Loucy (cell line): ENCODE measurements around the gene DSCAM.
"Not testable (repeated sequence)": the region's sequence is repeated elsewhere in the genome, so short reads cannot be mapped to it uniquely, and the experiment has no call there.

Experiments
- H2AFZ ChIP-seq: fragments of 200-600 bp; sonication (generic); 2 replicates; pipeline ENCODE4 v1.6.0; 2016; ENCODE audit warnings: antibody characterized with exemption, mild to moderate bottlenecking, low read length, moderate library complexity
- H3F3A ChIP-seq: fragments of 200-600 bp; 2 replicates; pipeline ENCODE4 v1.6.0; 2016; ENCODE audit warnings: antibody characterized with exemption, low read depth, mild to moderate bottlenecking
- H3K27me3 ChIP-seq: fragments of 200-600 bp; sonication (generic); 2 replicates; pipeline ENCODE4 v1.6.1; 2014; ENCODE audit warnings: low read length, mild to moderate bottlenecking; ENCODE audit not compliant: insufficient read depth, poor library complexity, severe bottlenecking
- H3K36me3 ChIP-seq: fragments of 200-600 bp; sonication (generic); 2 replicates; pipeline ENCODE4 v1.6.1; 2016; ENCODE audit warnings: low read length; ENCODE audit not compliant: insufficient read depth
- H3K4me1 ChIP-seq: fragments of 200-600 bp; sonication (generic); 2 replicates; pipeline ENCODE4 v1.5.1; 2014; ENCODE audit warnings: low read length, mild to moderate bottlenecking; ENCODE audit not compliant: insufficient read depth, poor library complexity, severe bottlenecking
- H3K4me2 ChIP-seq: fragments of 200-600 bp; sonication (generic); 2 replicates; pipeline ENCODE4 v1.6.0; 2014; ENCODE audit warnings: antibody characterized with exemption, low read length, low read depth, mild to moderate bottlenecking; ENCODE audit not compliant: poor library complexity, severe bottlenecking
- H3K4me3 ChIP-seq: fragments of 200-600 bp; sonication (generic); 2 replicates; pipeline ENCODE4 v1.5.1; 2014; ENCODE audit warnings: low read length, mild to moderate bottlenecking, mixed read lengths; ENCODE audit not compliant: poor library complexity, severe bottlenecking
- H3K79me2 ChIP-seq: fragments of 200-600 bp; sonication (generic); 2 replicates; pipeline ENCODE4 v1.6.1; 2014; ENCODE audit warnings: low read length; ENCODE audit not compliant: insufficient read depth
- H3K9ac ChIP-seq: fragments of 200-600 bp; sonication (generic); 2 replicates; pipeline ENCODE4 v1.6.0; 2014; ENCODE audit warnings: mild to moderate bottlenecking, low read depth, low read length, moderate library complexity; ENCODE audit not compliant: poor library complexity, severe bottlenecking
- H3K9me2 ChIP-seq: fragments of 200-600 bp; sonication (generic); replicated peaks from 2 replicates; pipeline ENCODE4 v1.6.1; 2016; ENCODE audit warnings: low read depth, low read length, mixed read lengths
- H3K9me3 ChIP-seq: fragments of 200-600 bp; sonication (generic); 2 replicates; pipeline ENCODE4 v1.6.1; 2014; ENCODE audit warnings: mild to moderate bottlenecking, antibody characterized with exemption, low read length, low read depth; ENCODE audit not compliant: insufficient read depth
- H4K20me1 ChIP-seq: fragments of 200-600 bp; sonication (generic); 2 replicates; pipeline ENCODE4 v1.6.0; 2014; ENCODE audit warnings: antibody characterized with exemption, low read length, mild to moderate bottlenecking; ENCODE audit not compliant: insufficient read depth, poor library complexity, severe bottlenecking
- CTCF ChIP-seq: fragments of 200-600 bp; sonication (generic); conservative IDR thresholded peaks from 2 replicates; pipeline ENCODE4 v1.5.1; 2014; ENCODE audit warnings: mild to moderate bottlenecking, antibody characterized with exemption, low read length
- EZH2phosphoT487 ChIP-seq: fragments of 200-600 bp; IDR thresholded peaks from 2 replicates; pipeline ENCODE4 v1.6.1; 2018; ENCODE audit warnings: antibody characterized with exemption, mild to moderate bottlenecking, moderate library complexity, borderline replicate concordance

Gene DSCAM

GRCh38 chr21:40029888-40030287, 817.1 kb downstream of the DSCAM start:
- no peak overlapping the region for H3K9ac ChIP-seq
- no peaks in the 10 kb centered on the region for H3K36me3 ChIP-seq
- no peaks in the 10 kb centered on the region for H3F3A ChIP-seq
- no peaks in the 10 kb centered on the region for H4K20me1 ChIP-seq
- no peaks in the 10 kb centered on the region for H3K4me1 ChIP-seq
- no peak overlapping the region for H2AFZ ChIP-seq
- H3K9me2 ChIP-seq, result no peaks in the 10 kb centered on the region
- no peaks in the 10 kb centered on the region for H3K27me3 ChIP-seq
- H3K4me2 ChIP-seq, result no peak overlapping the region
- peaks cover 7% of the 10 kb centered on the region; the same call in 1 of the 2 replicates for H3K9me3 ChIP-seq
- TF ChIP-seq EZH2phosphoT487 (no peak), CTCF (no peak)
- H3K79me2 ChIP-seq, result no peaks in the 10 kb centered on the region
- no peak overlapping the region for H3K4me3 ChIP-seq

- H4K20me1 ChIP-seq, H3K79me2 ChIP-seq, H3K4me1 ChIP-seq, H3K4me2 ChIP-seq, H3K4me3 ChIP-seq, H3K27me3 ChIP-seq, H2AFZ ChIP-seq, H3K9me2 ChIP-seq, H3K9ac ChIP-seq, H3F3A ChIP-seq, H3K36me3 ChIP-seq, H3K9me3 ChIP-seq: not testable (repeated sequence)
Measured at GRCh38 chr21:40028393-40028792, 818.6 kb downstream of the DSCAM start.

- H3K9ac ChIP-seq, result no peak overlapping the region
- H3K27me3 ChIP-seq, result no peaks in the 10 kb centered on the region
- no peak for TF ChIP-seq EZH2phosphoT487
- no peak for TF ChIP-seq CTCF
- H3K9me2 ChIP-seq, result no peaks in the 10 kb centered on the region
- H3K79me2 ChIP-seq, result no peaks in the 10 kb centered on the region
- H3K4me3 ChIP-seq, result no peak overlapping the region
- no peaks in the 10 kb centered on the region for H3F3A ChIP-seq
- no peaks in the 10 kb centered on the region; the same call in 1 of the 2 replicates for H3K9me3 ChIP-seq
- H2AFZ ChIP-seq, result no peak overlapping the region
- no peaks in the 10 kb centered on the region for H3K36me3 ChIP-seq
- H3K4me1 ChIP-seq, result no peaks in the 10 kb centered on the region
- H4K20me1 ChIP-seq, result no peaks in the 10 kb centered on the region
- no peak overlapping the region for H3K4me2 ChIP-seq
Measured at GRCh38 chr21:40021558-40022351, 825.2 kb downstream of the DSCAM start.

- Histone ChIP-seq H3F3A (no peaks in the 10 kb centered on the region), H3K9ac (no peak overlapping the region), H3K4me1 (no peaks in the 10 kb centered on the region), H3K27me3 (no peaks in the 10 kb centered on the region), H3K9me3 (no peaks in the 10 kb centered on the region; the same call in 1 of the 2 replicates), H4K20me1 (no peaks in the 10 kb centered on the region), H3K4me3 (no peak overlapping the region), H2AFZ (no peak overlapping the region), H3K4me2 (no peak overlapping the region), H3K9me2 (no peaks in the 10 kb centered on the region), H3K36me3 (no peaks in the 10 kb centered on the region), H3K79me2 (no peaks in the 10 kb centered on the region)
- no peak for TF ChIP-seq CTCF
- TF ChIP-seq EZH2phosphoT487, result no peak
Measured at GRCh38 chr21:40020651-40021050, 826.3 kb downstream of the DSCAM start.
